ENCODE data around the gene SUPT20HL2.
"Not testable (repeated sequence)": the region's sequence is repeated elsewhere in the genome, so short reads cannot be mapped to it uniquely, and the experiment has no call there.

Gene SUPT20HL2

DNA sequence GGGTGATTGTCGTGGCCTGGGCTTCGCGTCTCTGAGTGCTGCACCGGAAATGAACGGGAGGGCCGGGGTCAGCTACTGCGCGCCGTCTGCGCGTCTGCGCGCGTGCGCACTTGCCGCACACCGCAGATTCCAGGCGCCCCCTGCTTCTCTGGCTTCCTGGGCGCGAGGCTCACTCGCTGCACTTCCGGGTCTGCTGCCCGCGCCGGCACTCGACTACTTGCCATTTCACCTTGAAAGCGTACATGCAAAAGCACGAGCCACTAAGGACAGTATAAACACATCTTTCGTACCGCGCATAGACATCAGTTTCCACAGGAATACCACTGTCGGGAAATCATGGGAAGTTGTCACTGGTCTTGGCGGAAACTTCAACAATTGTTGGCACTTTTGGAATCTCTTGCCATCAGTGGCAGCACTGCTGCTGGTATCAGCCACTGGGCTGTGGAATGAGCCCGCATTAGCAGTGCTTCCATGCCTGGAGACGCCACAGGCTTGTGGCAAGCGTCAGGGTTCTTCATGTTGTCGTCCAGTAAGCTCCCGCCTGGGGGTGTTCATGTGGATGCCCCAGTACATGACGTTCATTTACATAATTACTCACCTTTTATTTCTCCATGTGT lies at the start of gene SUPT20HL2:
TSS of gene SUPT20HL2 (minus strand) at position 51 of the 617 bp plus-strand sequence. CDS start 754 bp downstream, outside the sequence.
- DNase-seq (ENCODE audit: low read depth in 2 of 2), result no peak

GRCh38 chrX:24362089-24362745 lies 48.3 kb upstream of the SUPT20HL2 start:
- DNase-seq (ENCODE audit: low read depth in 2 of 2), result not testable (repeated sequence)

- no peak for DNase-seq (ENCODE audit: low read depth in 2 of 2)
These were observed 46.4 kb upstream of the SUPT20HL2 start, which contains the start of gene SUPT20HL1 for GRCh38 chrX:24360272-24360671. TSS of gene SUPT20HL1 (plus strand) at chrX:24360639. CDS start at chrX:24362761, 2,122 bp downstream.

DNA sequence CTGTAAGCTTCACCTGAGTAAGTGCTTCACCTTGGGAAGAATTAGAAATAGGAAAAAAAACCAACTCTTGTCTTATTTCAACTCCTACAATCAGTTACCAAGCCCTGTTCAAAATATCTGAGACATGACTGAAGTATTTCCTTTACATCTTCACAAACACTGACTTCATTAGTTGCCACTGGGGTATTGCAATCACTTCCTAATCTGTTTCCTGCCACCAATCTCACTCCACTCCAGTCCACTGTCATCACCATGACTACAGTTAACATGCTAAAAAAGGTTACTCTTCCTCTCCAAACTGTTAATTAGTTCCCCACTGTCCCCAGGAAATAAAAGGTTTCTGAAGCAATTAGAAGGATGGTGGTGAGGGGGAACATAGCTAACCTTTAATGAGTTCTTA lies 43.2 kb upstream of the SUPT20HL2 start:
- DNase-seq (ENCODE audit: low read depth in 2 of 2), result no peak

DNA sequence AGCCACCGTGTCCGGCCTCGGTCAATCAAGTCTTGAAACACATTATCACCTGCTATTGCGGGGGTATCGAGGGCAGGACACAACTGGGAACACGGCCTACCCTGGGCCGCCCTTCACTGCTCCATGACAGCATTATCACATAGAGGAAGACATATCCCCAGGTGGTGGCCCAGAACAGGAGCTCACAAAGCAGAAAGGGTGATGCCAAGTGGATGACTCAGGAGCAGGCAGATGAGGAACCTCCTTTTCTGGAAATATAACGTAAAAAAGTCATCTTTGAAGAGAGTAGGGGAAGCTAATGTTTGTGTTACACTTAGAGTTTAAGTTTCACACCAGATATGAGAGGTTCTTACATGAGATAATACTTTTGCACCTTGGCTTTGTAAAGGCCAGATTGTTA lies 41.2 kb upstream of the SUPT20HL2 start:
- DNase-seq (ENCODE audit: low read depth in 2 of 2), result no peak

DNA sequence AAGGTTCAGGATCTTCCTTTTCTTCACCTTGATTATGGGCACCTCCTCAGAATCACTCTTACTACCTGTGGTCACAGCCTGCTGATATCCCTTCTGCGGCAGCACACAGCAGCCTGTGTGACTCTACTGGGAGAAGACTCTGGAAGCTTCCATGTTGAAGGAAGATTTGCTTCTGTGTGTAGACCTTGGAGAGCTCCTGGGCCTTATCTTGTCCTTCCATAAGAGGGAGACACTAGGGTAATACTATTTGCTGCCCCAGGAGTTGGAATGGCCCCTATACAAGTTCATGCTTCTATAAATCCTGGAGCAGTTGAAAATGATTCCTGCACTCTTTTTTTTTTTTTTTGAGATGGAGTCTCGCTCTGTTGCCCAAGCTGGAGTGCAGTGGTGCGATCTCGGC lies 36.3 kb upstream of the SUPT20HL2 start:
- DNase-seq (ENCODE audit: low read depth in 2 of 2), result no peak

DNA sequence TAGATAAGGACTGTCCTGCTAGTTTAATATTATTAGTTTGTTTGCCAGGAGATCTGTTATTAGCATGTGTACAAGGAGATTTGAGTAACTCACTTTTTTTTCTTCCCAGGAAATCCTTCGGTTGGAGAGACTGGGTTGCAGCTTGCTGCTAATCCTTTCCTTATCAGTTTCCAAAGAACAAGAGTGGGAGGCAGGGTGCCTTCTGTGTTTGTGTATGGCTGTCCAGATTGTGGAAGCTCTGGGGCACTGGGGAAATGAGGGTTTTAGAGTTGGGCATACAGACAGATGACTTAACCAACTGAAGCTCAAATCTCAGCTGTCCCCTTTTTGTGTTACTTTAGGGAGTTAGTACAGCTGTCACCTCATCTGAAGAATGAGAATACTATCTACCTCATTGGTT lies 34.0 kb upstream of the SUPT20HL2 start:
- no peak for DNase-seq (ENCODE audit: low read depth in 2 of 2)

- no peak for DNase-seq (ENCODE audit: low read depth in 2 of 2)
These were observed 29.9 kb upstream of the SUPT20HL2 start for GRCh38 chrX:24343719-24344118.

DNA sequence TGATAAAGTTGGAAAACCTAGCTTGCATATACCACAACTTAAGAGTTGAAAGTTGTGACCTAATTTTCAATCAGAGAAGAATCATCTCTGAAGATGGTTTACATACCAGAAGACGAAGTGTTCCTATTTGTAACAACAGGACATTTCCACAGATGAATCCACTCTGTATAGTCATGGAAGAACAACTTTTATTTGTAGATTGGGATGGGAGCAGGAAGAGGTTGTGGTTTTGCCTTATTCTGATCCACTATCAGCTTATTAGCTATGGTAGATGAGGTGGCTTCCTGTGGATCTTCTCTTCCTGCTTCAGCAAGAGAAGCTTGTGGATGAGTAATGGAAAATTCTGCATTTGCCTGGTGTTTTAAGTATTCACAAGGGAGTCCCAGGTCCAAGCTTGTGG lies 27.9 kb upstream of the SUPT20HL2 start:
- DNase-seq (ENCODE audit: low read depth in 2 of 2), result no peak

DNA sequence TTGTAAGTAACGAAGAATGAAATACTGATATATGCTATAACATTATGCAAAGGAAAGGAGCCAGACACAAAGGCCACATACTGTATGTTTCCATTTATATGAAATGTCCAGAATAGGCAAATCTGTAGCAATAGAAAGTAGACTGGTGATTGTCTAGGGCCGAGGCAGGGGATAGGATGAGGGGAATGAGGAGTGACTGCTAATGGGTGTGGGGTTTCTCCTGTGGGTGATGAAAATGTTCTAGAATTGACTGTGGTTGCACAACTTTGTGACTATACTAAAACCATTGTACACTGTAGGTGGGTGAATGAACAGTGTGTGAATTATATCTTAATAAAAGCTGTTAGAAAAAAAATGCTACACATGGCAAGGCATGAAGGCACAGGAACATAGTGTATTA lies 26.6 kb upstream of the SUPT20HL2 start:
- DNase-seq (ENCODE audit: low read depth in 2 of 2), result no peak

DNA sequence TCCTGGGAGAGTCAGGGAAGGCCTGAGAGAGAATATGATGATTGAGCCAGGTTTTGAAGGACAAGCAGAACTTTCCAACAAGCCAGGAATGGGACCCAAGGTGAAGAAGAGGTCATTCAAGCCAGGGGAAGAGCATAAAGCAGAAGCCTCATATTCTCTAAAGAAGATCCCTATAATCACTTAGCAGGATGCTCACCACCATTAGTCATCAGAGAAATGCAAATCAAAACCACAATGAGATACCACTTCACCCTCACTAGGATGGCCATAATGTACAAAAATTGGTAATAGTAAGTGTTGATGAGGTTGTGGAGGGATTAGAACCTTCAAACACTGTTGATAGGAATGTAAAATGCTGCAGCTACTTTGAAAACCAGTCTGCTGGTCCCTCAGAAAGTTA lies 26.0 kb upstream of the SUPT20HL2 start:
- DNase-seq (ENCODE audit: low read depth in 2 of 2), result no peak

- DNase-seq (ENCODE audit: low read depth in 2 of 2), result no peak
These were observed 22.0 kb upstream of the SUPT20HL2 start for GRCh38 chrX:24335871-24336270.

GRCh38 chrX:24334461-24334860 lies 20.6 kb upstream of the SUPT20HL2 start:
- no peak for DNase-seq (ENCODE audit: low read depth in 2 of 2)

DNA sequence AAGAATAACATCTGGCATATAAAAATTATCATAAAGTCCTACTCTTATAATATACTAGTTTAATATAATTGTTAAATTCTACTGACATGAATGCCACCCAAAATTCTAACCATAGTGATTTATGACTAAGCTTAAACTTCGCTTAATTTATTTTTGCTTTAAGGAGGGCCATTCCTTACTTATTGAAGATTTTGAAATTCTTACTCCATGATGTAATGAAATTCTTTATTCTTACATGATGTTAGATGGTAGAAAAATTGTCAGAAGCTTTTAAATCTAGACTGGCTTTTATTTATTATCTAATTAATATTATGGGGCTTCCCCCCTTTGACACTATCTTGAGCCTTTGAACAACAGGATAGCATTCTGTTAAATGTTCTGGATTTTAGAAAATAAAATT lies 19.5 kb upstream of the SUPT20HL2 start:
- no peak for DNase-seq (ENCODE audit: low read depth in 2 of 2)

GRCh38 chrX:24332878-24333277 lies 19.0 kb upstream of the SUPT20HL2 start:
- DNase-seq (ENCODE audit: low read depth in 2 of 2), result no peak

DNA sequence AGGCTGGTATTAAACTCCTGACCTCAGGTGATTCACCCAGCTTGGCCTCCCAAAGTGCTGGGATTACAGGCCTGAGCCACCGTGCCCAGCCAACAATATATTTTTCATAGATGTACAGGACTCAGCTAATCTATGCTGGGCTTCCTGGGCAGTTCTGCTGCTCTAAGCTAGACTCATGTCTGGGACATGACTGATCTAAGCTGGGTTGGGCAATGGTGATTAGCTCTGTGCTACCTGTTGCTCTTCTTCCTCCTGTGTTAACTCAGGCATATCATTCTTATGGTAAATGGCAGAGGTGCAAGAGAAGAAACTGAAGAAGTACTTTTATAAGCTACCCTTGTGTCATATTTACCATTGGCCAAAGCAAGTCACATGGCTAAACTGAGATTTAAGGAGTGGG lies 11.4 kb upstream of the SUPT20HL2 start:
- DNase-seq (ENCODE audit: low read depth in 2 of 2), result no peak

DNA sequence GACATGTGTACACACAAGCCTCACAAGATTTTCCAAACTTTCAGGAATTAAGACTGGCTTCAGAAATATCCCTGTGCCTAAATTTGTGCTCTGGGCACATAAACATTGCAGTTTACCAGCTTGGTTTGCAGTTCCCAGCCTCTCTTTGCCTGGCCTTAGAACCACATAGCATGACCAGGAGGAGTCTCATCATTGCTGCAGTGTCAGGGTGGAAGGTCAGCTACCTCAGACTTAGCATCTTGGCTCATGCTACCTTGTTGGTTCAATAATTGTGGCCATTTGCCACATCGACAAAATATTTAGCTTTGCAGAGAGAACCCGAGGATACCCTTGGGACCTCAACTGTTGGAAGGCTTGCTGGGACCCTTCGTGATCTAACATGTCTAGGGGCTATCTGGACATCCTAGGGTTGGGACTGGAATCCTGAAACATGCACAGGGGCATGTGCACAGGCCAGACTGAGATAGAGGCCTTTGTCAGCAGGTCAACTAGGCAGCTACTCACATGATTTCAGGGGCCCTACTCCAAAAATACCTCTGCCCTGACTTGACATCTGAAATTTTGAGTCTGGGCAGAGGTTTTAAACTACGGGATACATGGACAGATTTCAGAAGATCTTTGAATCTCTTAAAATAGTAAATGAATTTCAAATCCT lies 8.0 kb upstream of the SUPT20HL2 start:
- no peak for DNase-seq (ENCODE audit: low read depth in 2 of 2)

- no peak for DNase-seq (ENCODE audit: low read depth in 2 of 2)
These were observed 3.7 kb upstream of the SUPT20HL2 start for GRCh38 chrX:24317567-24317966.

GRCh38 chrX:24316111-24316510 lies 2.2 kb upstream of the SUPT20HL2 start:
- DNase-seq (ENCODE audit: low read depth in 2 of 2), result no peak

DNA sequence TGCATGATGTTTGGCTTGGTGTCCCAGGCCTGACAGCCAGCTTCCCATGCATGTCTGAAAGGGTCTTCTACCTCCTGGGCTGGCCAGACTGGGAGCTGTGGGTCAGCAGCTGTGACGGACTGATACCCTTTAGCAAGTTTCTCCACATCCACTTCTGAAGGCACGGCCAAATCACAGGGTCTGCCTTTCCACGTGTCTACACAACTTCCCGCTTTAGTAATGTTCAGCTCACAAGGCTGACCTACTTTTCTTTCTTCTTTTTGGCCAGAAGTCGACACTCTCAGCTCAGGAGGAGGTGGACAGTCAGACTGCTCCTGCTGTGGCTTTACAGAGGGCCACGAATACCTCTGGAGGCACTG lies 1.6 kb downstream of the SUPT20HL2 start:
- not testable (repeated sequence) for DNase-seq (ENCODE audit: low read depth in 2 of 2)

- not testable (repeated sequence) for DNase-seq (ENCODE audit: low read depth in 2 of 2)
These were observed 2.2 kb downstream of the SUPT20HL2 start for GRCh38 chrX:24311507-24312248.

GRCh38 chrX:24310916-24311315 lies 3.0 kb downstream of the SUPT20HL2 start:
- DNase-seq (ENCODE audit: low read depth in 2 of 2), result not testable (repeated sequence)

All from stimulated activated CD4-positive, alpha-beta T cell treated with anti-CD3 and anti-CD28 coated beads, Interleukin-12 subunit alpha, Interleukin-12 subunit beta, amount 100 ng/mL, for 24 hours (primary cell).